ENCODE measurements around the gene TPSG1.
"Not testable (repeated sequence)": the region's sequence is repeated elsewhere in the genome, so short reads cannot be mapped to it uniquely, and the experiment has no call there.

The TPSG1 gene

GRCh38 chr16:1237990-1238389 is 12.9 kb upstream of the TPSG1 start:
- DNase-seq = no peak
- in situ Hi-C loops (cut with MboI; ENCODE audit: low pct_unique_long_range_greater_than_20kb, low sequenced_read_pairs) = no loop called here

GRCh38 chr16:1236659-1237058 is 11.6 kb upstream of the TPSG1 start:
- DNase-seq; in situ Hi-C loops (cut with MboI; ENCODE audit: low pct_unique_long_range_greater_than_20kb, low sequenced_read_pairs): not testable (repeated sequence)

- DNase-seq; in situ Hi-C loops (cut with MboI; ENCODE audit: low pct_unique_long_range_greater_than_20kb, low sequenced_read_pairs): not testable (repeated sequence)
These were observed 7.1 kb upstream of the TPSG1 start for GRCh38 chr16:1232049-1232748.

- DNase-seq; in situ Hi-C loops (cut with MboI; ENCODE audit: low pct_unique_long_range_greater_than_20kb, low sequenced_read_pairs): not testable (repeated sequence)
These were observed 6.2 kb upstream of the TPSG1 start for GRCh38 chr16:1231301-1231700.

GRCh38 chr16:1230471-1231212 is 5.6 kb upstream of the TPSG1 start:
- in situ Hi-C loops (cut with MboI; ENCODE audit: low pct_unique_long_range_greater_than_20kb, low sequenced_read_pairs) = not testable (repeated sequence)
- DNase-seq = peak; percentile 20

- in situ Hi-C loops (cut with MboI; ENCODE audit: low pct_unique_long_range_greater_than_20kb, low sequenced_read_pairs); DNase-seq: not testable (repeated sequence)
These were observed 5.0 kb upstream of the TPSG1 start, which contains the start of gene TPSB2 for GRCh38 chr16:1230084-1230470. Gene TPSB2 (minus strand): TSS chr16:1230184. CDS start chr16:1229951, 233 bp downstream.

GRCh38 chr16:1229476-1229875 is 4.4 kb upstream of the TPSG1 start:
- DNase-seq; in situ Hi-C loops (cut with MboI; ENCODE audit: low pct_unique_long_range_greater_than_20kb, low sequenced_read_pairs): not testable (repeated sequence)

- in situ Hi-C loops (cut with MboI; ENCODE audit: low pct_unique_long_range_greater_than_20kb, low sequenced_read_pairs); DNase-seq: not testable (repeated sequence)
These were observed 3.2 kb upstream of the TPSG1 start for GRCh38 chr16:1228227-1228626.

- in situ Hi-C loops (cut with MboI; ENCODE audit: low pct_unique_long_range_greater_than_20kb, low sequenced_read_pairs) = not testable (repeated sequence)
These were observed 1.6 kb upstream of the TPSG1 start for GRCh38 chr16:1226692-1227091.

GRCh38 chr16:1225728-1226311 is 752 bp upstream of the TPSG1 start:
- DNase-seq = peak; percentile 48
- in situ Hi-C loops (cut with MboI; ENCODE audit: low pct_unique_long_range_greater_than_20kb, low sequenced_read_pairs) = not testable (repeated sequence)

More at GRCh38 chr16:1226692-1227091, 1.6 kb upstream of the TPSG1 start:
- DNase-seq = not testable (repeated sequence)

GRCh38 chr16:1224558-1224957 is 510 bp downstream of the TPSG1 start:
- no peak for DNase-seq
- in situ Hi-C loops (cut with MboI; ENCODE audit: low pct_unique_long_range_greater_than_20kb, low sequenced_read_pairs) = no loop called here

GRCh38 chr16:1223355-1224214 is 1.5 kb downstream of the TPSG1 start:
- in situ Hi-C loops (cut with MboI; ENCODE audit: low pct_unique_long_range_greater_than_20kb, low sequenced_read_pairs) = no loop called here
- DNase-seq = no peak

- DNase-seq = no peak
- in situ Hi-C loops (cut with MboI; ENCODE audit: low pct_unique_long_range_greater_than_20kb, low sequenced_read_pairs) = no loop called here
These were observed 2.3 kb downstream of the TPSG1 start for GRCh38 chr16:1222553-1223354.

- no peak for DNase-seq
- in situ Hi-C loops (cut with MboI; ENCODE audit: low pct_unique_long_range_greater_than_20kb, low sequenced_read_pairs) = no loop called here
These were observed 3.2 kb downstream of the TPSG1 start for GRCh38 chr16:1221628-1222552.

- in situ Hi-C loops (cut with MboI; ENCODE audit: low pct_unique_long_range_greater_than_20kb, low sequenced_read_pairs) = no loop called here
These were observed 4.0 kb downstream of the TPSG1 start for GRCh38 chr16:1220841-1221627.

GRCh38 chr16:1220098-1220728 is 4.9 kb downstream of the TPSG1 start:
- in situ Hi-C loops (cut with MboI; ENCODE audit: low pct_unique_long_range_greater_than_20kb, low sequenced_read_pairs) = no loop called here
- DNase-seq = no peak

More at GRCh38 chr16:1220841-1221627, 4.0 kb downstream of the TPSG1 start:
- DNase-seq = no peak
